Sigmoid colon (tissue), 7 donors: Measurements from ENCODE around the gene MZT1. TPM values are rescaled to one million over a fixed set of nuclear protein-coding genes. Genes with fewer than 3 reads are reported as not detected.
"Not testable (repeated sequence)": the region's sequence is repeated elsewhere in the genome, so short reads cannot be mapped to it uniquely, and the experiment has no call there.

Experiments used
- DNase-seq: peaks from one replicate; pipeline ENCODE4 v3.0.0-alpha.2; 2019
- H3K27ac ChIP-seq, 4 donors: fragments of 200-600 bp; sonication (generic); one replicate each; pipeline ENCODE4 v1.5.1; 2016 to 2019; ENCODE audit warnings: mild to moderate bottlenecking in 1 of 4
- H3K27me3 ChIP-seq, 3 donors: fragments of 200-600 bp; sonication (generic); one replicate each; pipeline ENCODE4 v1.5.1; 2019; ENCODE audit warnings: mild to moderate bottlenecking in 1 of 3
- H3K36me3 ChIP-seq, 4 donors: fragments of 200-600 bp; sonication (generic); one replicate each; pipeline ENCODE4 v1.5.1; 2016 to 2019
- H3K4me1 ChIP-seq, 4 donors: fragments of 200-600 bp; sonication (generic); one replicate each; pipeline ENCODE4 v1.5.1; 2017 to 2019
- H3K4me3 ChIP-seq, 4 donors: fragments of 200-600 bp; sonication (generic); one replicate each; pipeline ENCODE4 v1.5.1; 2017 to 2019; ENCODE audit warnings: mild to moderate bottlenecking in 2 of 4, moderate library complexity in 1 of 4
- H3K9me3 ChIP-seq, 4 donors: fragments of 200-600 bp in 3 of 4; sonication (generic) in 3 of 4; one replicate each; pipeline versions ENCODE4 v1.5.1 to v1.6.1; 2013 to 2019
- EP300 ChIP-seq, 4 donors: sonication (generic); formaldehyde crosslinking; IDR thresholded peaks; one replicate each; pipeline ENCODE4 v1.6.1; 2017; ENCODE audit warnings: antibody characterized with exemption in 4 of 4
- POLR2A ChIP-seq, 2 donors: fragments of 450-650 bp; IDR thresholded peaks; one replicate each; pipeline ENCODE4 v1.6.1; 2016; ENCODE audit warnings: antibody characterized with exemption in 2 of 2, mild to moderate bottlenecking in 2 of 2, moderate library complexity in 2 of 2
- POLR2AphosphoS5 ChIP-seq, 4 donors: sonication (generic); formaldehyde crosslinking; IDR thresholded peaks; one replicate each; pipeline ENCODE4 v1.6.1; 2017; ENCODE audit warnings: antibody characterized with exemption in 4 of 4
- WGBS, 2 donors: extraction: QIAGEN DNeasy Blood & Tissue Kit; methylation state at CpG; one replicate each; pipeline ENCODE4 v1.1.7; 2013; 5-methylcytosine and 5-hydroxymethylcytosine counted together
- intact Hi-C: fragments of 100-400 bp; cut with DNase I; formaldehyde crosslinking; loops from one replicate; pipeline ENCODE4 v1.15.1; 2023
- polyA plus RNA-seq, 3 donors: library from polyadenylated mRNA; stranded (reverse); fragments of 200-250 nt; gene quantifications; one replicate each; pipeline ENCODE4 v1.2.3, GENCODE V29; 2013
- total RNA-seq, 4 donors: library from RNA; depleted of rRNA; stranded (reverse); fragments of >200 nt; gene quantifications; one replicate each; pipeline ENCODE4 v1.1.0, GENCODE V29; 2016
- TF ChIP-seq, protein P1 (sequence below), 4 experiments: fragments of 450-650 bp in 3 of 4; fragments of 200-600 bp in 1 of 4; IDR thresholded peaks; one replicate each; pipeline ENCODE4 v1.5.1; 2016 to 2019; ENCODE audit warnings: antibody characterized with exemption in 4 of 4, mild to moderate bottlenecking in 3 of 4, moderate library complexity in 2 of 4
- donor health status: healthy with polysubstance abuse.
- donor health status: Bipolar disorder and iron deficiency.
- donor health status: healthy.

Gene MZT1
- total and polyA plus RNA-seq, 7 donors, result 4.2 to 12.8 (median 11.8) TPM

DNA sequence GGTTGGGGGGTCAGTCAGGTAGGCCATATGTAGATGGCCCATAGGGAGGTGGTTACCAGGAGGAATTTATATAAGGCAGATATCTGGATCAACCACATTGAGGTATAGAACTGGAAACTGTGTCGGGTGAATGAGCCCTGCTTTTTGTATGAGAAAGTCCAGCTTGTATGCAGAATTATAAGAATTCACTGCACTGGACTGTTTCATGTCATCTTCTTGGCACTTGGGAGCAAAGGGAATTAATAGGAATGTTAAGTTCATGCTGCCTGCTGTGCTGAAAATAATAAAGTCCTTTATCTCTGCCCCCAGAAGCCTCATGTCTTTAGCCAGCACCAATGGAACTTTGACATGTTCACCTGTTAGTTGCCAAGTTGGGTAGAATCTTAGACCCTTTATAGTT lies 12.6 kb upstream of the MZT1 start:
- no peak for DNase-seq
- Histone ChIP-seq H3K27me3 (no peaks in the 10 kb centered on the region), H3K27ac (peak overlapping the region in 1 of 4 donors; percentile 8), H3K9me3 (no peaks in the 10 kb centered on the region), H3K36me3 (peaks cover 0 to 12% (median 4%) of the 10 kb centered on the region in 4 donors), H3K4me1 (peaks cover 0 to 16% (median 14%) of the 10 kb centered on the region in 4 donors), H3K4me3 (no peak overlapping the region)
- intact Hi-C loops, result no loop called here
- TF ChIP-seq EP300 (IDR thresholded peaks at IDR 0.05) (no peak), POLR2AphosphoS5 (IDR thresholded peaks at IDR 0.05) (peak in 2 of 4 donors; percentile 37 to 53)
- WGBS, 2 donors, result 80 to 84% methylated on average over 1 of the region's 1 CpG

DNA sequence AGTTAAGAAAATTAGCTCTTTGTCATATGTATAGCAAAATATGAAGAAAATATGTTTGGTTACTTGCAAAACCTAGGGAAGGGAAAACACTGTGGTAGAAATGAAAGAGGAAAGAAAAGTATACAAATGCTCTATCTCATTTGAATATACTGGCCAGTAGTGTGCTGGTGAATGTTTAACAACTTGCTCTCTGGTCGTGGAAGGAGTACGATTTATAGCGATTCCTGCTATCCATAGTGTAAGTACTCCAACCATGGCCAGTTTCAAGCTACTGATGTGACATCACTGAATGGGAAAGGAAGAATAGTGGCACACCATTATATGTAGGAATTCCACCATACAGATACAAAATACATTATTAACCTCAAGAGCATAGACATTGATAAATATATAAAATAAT lies 9.6 kb upstream of the MZT1 start:
- peaks cover 0 to 16% (median 14%) of the 10 kb centered on the region in 4 donors for H3K4me1 ChIP-seq
- H3K9me3 ChIP-seq, result no peaks in the 10 kb centered on the region
- no peaks in the 10 kb centered on the region for H3K27me3 ChIP-seq
- WGBS, 2 donors, result 19 to 72% methylated on average over 3 of the region's 3 CpGs
- H3K27ac ChIP-seq, result no peak overlapping the region
- H3K36me3 ChIP-seq, result peaks cover 0 to 7% (median 0%) of the 10 kb centered on the region in 4 donors
- intact Hi-C loops, result no loop called here
- TF ChIP-seq POLR2AphosphoS5 (IDR thresholded peaks at IDR 0.05) (no peak), EP300 (IDR thresholded peaks at IDR 0.05) (no peak), POLR2A (IDR thresholded peaks at IDR 0.05) (no peak)
- TF ChIP-seq, protein P1, sequence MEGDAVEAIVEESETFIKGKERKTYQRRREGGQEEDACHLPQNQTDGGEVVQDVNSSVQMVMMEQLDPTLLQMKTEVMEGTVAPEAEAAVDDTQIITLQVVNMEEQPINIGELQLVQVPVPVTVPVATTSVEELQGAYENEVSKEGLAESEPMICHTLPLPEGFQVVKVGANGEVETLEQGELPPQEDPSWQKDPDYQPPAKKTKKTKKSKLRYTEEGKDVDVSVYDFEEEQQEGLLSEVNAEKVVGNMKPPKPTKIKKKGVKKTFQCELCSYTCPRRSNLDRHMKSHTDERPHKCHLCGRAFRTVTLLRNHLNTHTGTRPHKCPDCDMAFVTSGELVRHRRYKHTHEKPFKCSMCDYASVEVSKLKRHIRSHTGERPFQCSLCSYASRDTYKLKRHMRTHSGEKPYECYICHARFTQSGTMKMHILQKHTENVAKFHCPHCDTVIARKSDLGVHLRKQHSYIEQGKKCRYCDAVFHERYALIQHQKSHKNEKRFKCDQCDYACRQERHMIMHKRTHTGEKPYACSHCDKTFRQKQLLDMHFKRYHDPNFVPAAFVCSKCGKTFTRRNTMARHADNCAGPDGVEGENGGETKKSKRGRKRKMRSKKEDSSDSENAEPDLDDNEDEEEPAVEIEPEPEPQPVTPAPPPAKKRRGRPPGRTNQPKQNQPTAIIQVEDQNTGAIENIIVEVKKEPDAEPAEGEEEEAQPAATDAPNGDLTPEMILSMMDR (IDR thresholded peaks at IDR 0.05), result no peak
- DNase-seq, result no peak
- H3K4me3 ChIP-seq, result no peak overlapping the region

DNA sequence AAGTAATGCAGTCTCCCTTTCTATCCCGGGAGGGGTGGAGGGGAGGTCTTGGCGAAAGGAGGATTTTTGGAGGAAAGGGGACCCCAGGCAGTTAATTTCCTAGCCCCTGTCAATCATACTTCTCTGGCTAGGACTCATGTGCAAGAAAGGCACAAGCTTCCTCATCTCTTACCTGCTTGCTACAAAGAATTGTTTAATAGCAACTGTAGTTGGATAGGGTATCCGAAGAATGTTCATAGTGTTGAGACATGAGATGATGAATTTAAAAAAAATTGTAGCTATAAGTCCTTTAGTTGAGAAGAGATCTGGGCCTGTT lies 819 bp upstream of the MZT1 start:
- H3K9me3 ChIP-seq, result no peaks in the 10 kb centered on the region
- WGBS, 2 donors, result 1 to 7% methylated on average over 3 of the region's 3 CpGs
- H3K27me3 ChIP-seq, result no peaks in the 10 kb centered on the region
- peaks cover 0 to under 1% (median 0%) of the 10 kb centered on the region in 4 donors for H3K36me3 ChIP-seq
- peak overlapping the region; percentile 73 to 76 (median 76) for H3K27ac ChIP-seq
- intact Hi-C loops, result no loop called here
- peak overlapping the region; percentile 80 to 97 (median 90) for H3K4me3 ChIP-seq
- no peak for TF ChIP-seq POLR2A (IDR thresholded peaks at IDR 0.05)
- TF ChIP-seq, protein P1 (IDR thresholded peaks at IDR 0.05), result no peak
- no peak for TF ChIP-seq EP300 (IDR thresholded peaks at IDR 0.05)
- TF ChIP-seq POLR2AphosphoS5 (IDR thresholded peaks at IDR 0.05), result no peak
- peaks cover 0 to 23% (median 20%) of the 10 kb centered on the region in 4 donors for H3K4me1 ChIP-seq
- no peak for DNase-seq

DNA sequence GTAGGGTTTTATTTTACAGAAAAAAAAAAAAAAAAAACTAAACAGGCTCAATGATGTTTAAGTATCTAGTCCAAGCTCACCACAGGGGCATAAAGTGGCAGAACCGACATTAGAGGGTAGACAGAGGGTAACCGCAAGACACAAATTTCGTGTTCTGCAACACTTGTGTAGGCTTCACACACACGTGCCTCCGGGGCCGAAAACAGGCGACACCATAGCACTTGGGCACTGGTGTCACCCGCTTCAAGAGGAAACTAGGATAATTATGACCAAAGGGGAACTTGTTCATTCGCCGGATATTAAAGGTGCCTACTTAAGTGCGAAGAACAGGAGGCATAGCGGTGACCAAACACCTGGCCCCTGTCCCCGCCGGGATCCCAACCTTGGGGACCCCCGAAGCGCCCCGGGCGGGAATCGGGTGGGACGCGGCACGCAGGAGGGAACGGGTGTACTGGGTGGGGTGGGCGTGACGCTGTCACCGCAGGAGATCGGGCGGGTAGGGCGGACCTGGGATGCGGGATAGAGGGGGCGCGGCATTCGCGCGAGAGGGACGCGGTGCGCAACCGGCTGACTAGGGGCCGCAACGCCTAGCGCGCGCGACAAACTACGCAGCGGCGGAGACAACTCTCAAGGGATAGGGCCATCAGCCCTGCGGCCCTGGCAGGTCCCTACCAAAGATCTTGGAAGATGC lies 558 bp downstream of the MZT1 start:
- TF ChIP-seq EP300 (IDR thresholded peaks at IDR 0.05) (no peak), POLR2A (IDR thresholded peaks at IDR 0.05) (no peak), POLR2AphosphoS5 (IDR thresholded peaks at IDR 0.05) (no peak)
- TF ChIP-seq, protein P1 (IDR thresholded peaks at IDR 0.05), result no peak
- intact Hi-C loops, result loop anchor here (2.0 kb wide), 1 partner anchor 54 kb away; the partner anchor contains the start of gene DIS3
- H3K9me3 ChIP-seq, result no peaks in the 10 kb centered on the region
- H3K36me3 ChIP-seq, result no peaks in the 10 kb centered on the region
- peaks cover 0 to 23% (median 20%) of the 10 kb centered on the region in 4 donors for H3K4me1 ChIP-seq
- H3K27me3 ChIP-seq, result no peaks in the 10 kb centered on the region
- 1 to 2% methylated on average over 49 of the region's 49 CpGs for WGBS, 2 donors
- peak; percentile 69 for DNase-seq
- peak overlapping the region; percentile 80 to 97 (median 90) for H3K4me3 ChIP-seq
- peak overlapping the region; percentile 68 to 76 (median 76) for H3K27ac ChIP-seq

DNA sequence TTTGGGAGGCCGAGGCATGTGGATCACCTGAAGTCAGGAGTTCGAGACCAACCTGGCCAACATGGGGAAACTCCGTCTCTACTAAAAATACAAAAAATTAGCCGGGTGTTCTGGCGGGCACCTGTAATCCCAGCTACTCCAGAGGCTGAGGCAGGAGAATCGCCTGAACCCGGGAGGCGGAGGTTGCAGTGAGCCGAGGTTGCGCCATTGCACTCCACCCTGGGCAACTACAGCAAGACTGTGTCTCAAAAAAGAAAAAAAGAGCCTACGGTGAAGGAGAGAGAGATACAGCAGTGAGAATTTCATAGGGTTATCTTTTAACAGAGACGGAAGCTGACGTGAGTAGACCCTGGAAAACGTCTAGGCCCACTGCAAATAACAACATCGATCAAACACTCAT lies 1.2 kb downstream of the MZT1 start:
- H3K27me3 ChIP-seq, H3K9me3 ChIP-seq, H3K27ac ChIP-seq, H3K36me3 ChIP-seq, DNase-seq: not testable (repeated sequence)
- Histone ChIP-seq H3K4me3 (peak overlapping the region in 1 of 4 donors; percentile 80), H3K4me1 (peaks cover 0 to 23% (median 20%) of the 10 kb centered on the region in 4 donors)
- intact Hi-C loops, result loop anchor here (2.0 kb wide), 1 partner anchor 55 kb away; the partner anchor contains the start of gene DIS3
- 91% methylated on average over 15 of the region's 15 CpGs for WGBS, 2 donors
